HepG2 (cell line): ENCODE data around the gene DNAJC7. TPM values are rescaled to one million over a fixed set of nuclear protein-coding genes. Genes with fewer than 3 reads are reported as not detected.

ENCODE experiments used
- HDAC2 ChIP-seq: sonication (generic); formaldehyde crosslinking; IDR thresholded peaks from 2 replicates; pipeline ENCODE4 v1.4.0; 2020; ENCODE audit warnings: missing genetic modification reagents
- NR3C1 ChIP-seq: sonication (generic); formaldehyde crosslinking; IDR thresholded peaks from 2 replicates; pipeline ENCODE4 v1.4.0; 2020; ENCODE audit warnings: missing genetic modification reagents
- SRSF1 ChIP-seq: fragments of 200-400 bp; formaldehyde crosslinking; optimal IDR thresholded peaks from 2 replicates; pipeline ENCODE3; 2017; ENCODE audit warnings: mild to moderate bottlenecking, low read depth, low read length, moderate library complexity
- TBL1XR1 ChIP-seq: fragments of 150-350 bp; IDR thresholded peaks from 2 replicates; pipeline ENCODE4 v1.6.1; 2014; ENCODE audit warnings: borderline replicate concordance, low read length; ENCODE audit not compliant: partially characterized antibody
- ZNF17 ChIP-seq: sonication (generic); formaldehyde crosslinking; IDR thresholded peaks from 2 replicates; pipeline ENCODE4 v1.5.0; 2020; ENCODE audit warnings: mild to moderate bottlenecking, missing genetic modification reagents
- ZNF570 ChIP-seq: sonication (generic); formaldehyde crosslinking; IDR thresholded peaks from 2 replicates; pipeline ENCODE4 v1.4.0; 2020; ENCODE audit warnings: mild to moderate bottlenecking, missing genetic modification reagents, borderline replicate concordance
- ZNF670 ChIP-seq: sonication (generic); formaldehyde crosslinking; IDR thresholded peaks from 2 replicates; pipeline ENCODE4 v1.8.0; 2022; ENCODE audit warnings: mild to moderate bottlenecking, missing genetic modification reagents, borderline replicate concordance
- ZNF773 ChIP-seq: sonication (generic); formaldehyde crosslinking; IDR thresholded peaks from 2 replicates; pipeline ENCODE4 v1.4.0; 2020; ENCODE audit warnings: missing genetic modification reagents, borderline replicate concordance
- polyA plus RNA-seq, 8 experiments: library from polyadenylated mRNA; depleted of rRNA in 3 of 8; stranded (reverse) in 7 of 8; unstranded in 1 of 8; fragments of >200 nt; fragmentation: Illumina TruSeq in 4 of 8; extraction: Trizol in 4 of 8; gene quantifications; 2 replicates each; pipeline versions ENCODE4 v1.2.1 to v1.2.3, GENCODE V29; 2011 to 2016; ENCODE audit warnings: low read depth in 4 of 8, missing spikeins in 1 of 8, mixed read lengths in 1 of 8; ENCODE audit not compliant: insufficient read depth in 1 of 8
- total RNA-seq, 5 experiments: library from RNA; depleted of rRNA; stranded (reverse); fragments of >200 nt; fragmentation: Illumina TruSeq; extraction: Trizol; gene quantifications; 2 replicates each; pipeline ENCODE4 v1.2.3, GENCODE V29; 2016; ENCODE audit warnings: low read depth in 1 of 5
- TF ChIP-seq, protein P1 (sequence below): sonication (generic); formaldehyde crosslinking; IDR thresholded peaks from 2 replicates; pipeline ENCODE4 v1.4.0; 2020; ENCODE audit warnings: mild to moderate bottlenecking, missing genetic modification reagents
- TF ChIP-seq, protein P2 (sequence below): sonication (generic); formaldehyde crosslinking; conservative IDR thresholded peaks from 2 replicates; pipeline ENCODE4 v1.4.0; 2020; ENCODE audit warnings: missing genetic modification reagents
- TF ChIP-seq, protein P3 (sequence below): sonication (generic); formaldehyde crosslinking; IDR thresholded peaks from 2 replicates; pipeline ENCODE4 v1.4.0; 2020; ENCODE audit warnings: missing genetic modification reagents; ENCODE audit errors: not compliant biosample characterization
- TF ChIP-seq, protein P4 (sequence below): sonication (generic); formaldehyde crosslinking; IDR thresholded peaks from 2 replicates; pipeline ENCODE4 v1.4.0; 2020; ENCODE audit warnings: mild to moderate bottlenecking, missing genetic modification reagents
- TF ChIP-seq, protein P5 (sequence below): sonication (generic); formaldehyde crosslinking; IDR thresholded peaks from 2 replicates; pipeline ENCODE4 v1.4.0; 2020; ENCODE audit warnings: missing genetic modification reagents
- TF ChIP-seq, protein P6 (sequence below): IDR thresholded peaks from 2 replicates; pipeline ENCODE4 v1.6.1; 2016; ENCODE audit warnings: control low read depth
- TF ChIP-seq, protein P7 (sequence below): IDR thresholded peaks from 2 replicates; pipeline ENCODE4 v1.6.1; 2016; ENCODE audit warnings: low read depth

DNAJC7 gene
- total and polyA plus RNA-seq, 2 of the 13 experiments (the other 11 are each of a cell fraction or from before 2014, with no cell fraction given), result 47.7 to 132 TPM

DNA sequence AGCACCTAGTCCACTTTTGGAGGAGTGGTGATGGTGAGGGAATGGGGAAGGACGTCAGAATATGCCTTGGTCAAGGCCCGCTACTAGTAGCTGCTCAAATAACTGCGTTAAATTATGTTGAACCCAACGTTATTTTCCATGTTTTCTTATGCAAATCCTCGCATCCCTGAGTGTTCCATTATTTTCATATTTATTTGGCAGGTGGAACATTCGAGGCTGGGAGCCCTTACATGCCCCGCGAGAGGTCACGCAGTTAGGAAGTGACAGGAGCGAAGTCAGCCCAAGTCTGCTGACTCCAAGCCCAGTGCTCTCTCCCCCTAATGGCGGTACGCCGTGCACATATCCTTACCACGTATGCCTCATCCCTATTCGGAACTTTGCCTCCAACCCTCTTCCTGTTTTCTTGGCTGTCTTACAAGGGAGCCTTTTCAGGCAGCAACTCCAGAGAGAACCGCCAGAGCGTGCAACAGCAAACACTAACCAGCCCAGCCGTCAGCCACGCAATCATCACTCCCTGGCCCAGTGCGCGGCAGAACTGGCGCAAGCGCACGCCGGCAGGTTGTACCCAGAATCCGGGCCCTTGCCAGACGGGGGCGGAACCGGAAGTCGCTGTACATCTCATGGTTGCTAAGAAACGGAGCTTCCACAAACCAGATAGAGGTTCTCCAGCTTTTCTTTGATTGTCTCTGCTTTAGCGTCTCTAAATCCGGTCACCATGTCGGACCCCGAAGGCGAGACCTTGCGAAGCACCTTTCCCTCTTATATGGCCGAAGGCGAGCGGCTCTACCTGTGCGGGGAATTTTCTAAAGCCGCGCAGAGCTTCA is 87.0 kb downstream of the DNAJC7 start, which contains the start of gene ODAD4 (continued):
- TF ChIP-seq ZNF570 (CRISPR knock-in tag) (peak; percentile 77; the same call in 1 of the 2 replicates), HDAC2 (CRISPR knock-in tag) (peak; percentile 94), ZNF670 (CRISPR knock-in tag) (no peak), SRSF1 (peak; percentile 79), ZNF773 (CRISPR knock-in tag) (no peak), TBL1XR1 (no peak), NR3C1 (CRISPR knock-in tag) (no peak), ZNF17 (CRISPR knock-in tag) (no peak)
- TF ChIP-seq, protein P1, sequence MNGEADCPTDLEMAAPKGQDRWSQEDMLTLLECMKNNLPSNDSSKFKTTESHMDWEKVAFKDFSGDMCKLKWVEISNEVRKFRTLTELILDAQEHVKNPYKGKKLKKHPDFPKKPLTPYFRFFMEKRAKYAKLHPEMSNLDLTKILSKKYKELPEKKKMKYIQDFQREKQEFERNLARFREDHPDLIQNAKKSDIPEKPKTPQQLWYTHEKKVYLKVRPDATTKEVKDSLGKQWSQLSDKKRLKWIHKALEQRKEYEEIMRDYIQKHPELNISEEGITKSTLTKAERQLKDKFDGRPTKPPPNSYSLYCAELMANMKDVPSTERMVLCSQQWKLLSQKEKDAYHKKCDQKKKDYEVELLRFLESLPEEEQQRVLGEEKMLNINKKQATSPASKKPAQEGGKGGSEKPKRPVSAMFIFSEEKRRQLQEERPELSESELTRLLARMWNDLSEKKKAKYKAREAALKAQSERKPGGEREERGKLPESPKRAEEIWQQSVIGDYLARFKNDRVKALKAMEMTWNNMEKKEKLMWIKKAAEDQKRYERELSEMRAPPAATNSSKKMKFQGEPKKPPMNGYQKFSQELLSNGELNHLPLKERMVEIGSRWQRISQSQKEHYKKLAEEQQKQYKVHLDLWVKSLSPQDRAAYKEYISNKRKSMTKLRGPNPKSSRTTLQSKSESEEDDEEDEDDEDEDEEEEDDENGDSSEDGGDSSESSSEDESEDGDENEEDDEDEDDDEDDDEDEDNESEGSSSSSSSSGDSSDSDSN, result peak; percentile 69
- TF ChIP-seq, protein P2, sequence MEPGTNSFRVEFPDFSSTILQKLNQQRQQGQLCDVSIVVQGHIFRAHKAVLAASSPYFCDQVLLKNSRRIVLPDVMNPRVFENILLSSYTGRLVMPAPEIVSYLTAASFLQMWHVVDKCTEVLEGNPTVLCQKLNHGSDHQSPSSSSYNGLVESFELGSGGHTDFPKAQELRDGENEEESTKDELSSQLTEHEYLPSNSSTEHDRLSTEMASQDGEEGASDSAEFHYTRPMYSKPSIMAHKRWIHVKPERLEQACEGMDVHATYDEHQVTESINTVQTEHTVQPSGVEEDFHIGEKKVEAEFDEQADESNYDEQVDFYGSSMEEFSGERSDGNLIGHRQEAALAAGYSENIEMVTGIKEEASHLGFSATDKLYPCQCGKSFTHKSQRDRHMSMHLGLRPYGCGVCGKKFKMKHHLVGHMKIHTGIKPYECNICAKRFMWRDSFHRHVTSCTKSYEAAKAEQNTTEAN (CRISPR knock-in tag), result peak; percentile 93
- TF ChIP-seq, protein P3, sequence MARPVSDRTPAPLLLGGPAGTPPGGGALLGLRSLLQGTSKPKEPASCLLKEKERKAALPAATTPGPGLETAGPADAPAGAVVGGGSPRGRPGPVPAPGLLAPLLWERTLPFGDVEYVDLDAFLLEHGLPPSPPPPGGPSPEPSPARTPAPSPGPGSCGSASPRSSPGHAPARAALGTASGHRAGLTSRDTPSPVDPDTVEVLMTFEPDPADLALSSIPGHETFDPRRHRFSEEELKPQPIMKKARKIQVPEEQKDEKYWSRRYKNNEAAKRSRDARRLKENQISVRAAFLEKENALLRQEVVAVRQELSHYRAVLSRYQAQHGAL (CRISPR knock-in tag), result no peak
- TF ChIP-seq, protein P4, sequence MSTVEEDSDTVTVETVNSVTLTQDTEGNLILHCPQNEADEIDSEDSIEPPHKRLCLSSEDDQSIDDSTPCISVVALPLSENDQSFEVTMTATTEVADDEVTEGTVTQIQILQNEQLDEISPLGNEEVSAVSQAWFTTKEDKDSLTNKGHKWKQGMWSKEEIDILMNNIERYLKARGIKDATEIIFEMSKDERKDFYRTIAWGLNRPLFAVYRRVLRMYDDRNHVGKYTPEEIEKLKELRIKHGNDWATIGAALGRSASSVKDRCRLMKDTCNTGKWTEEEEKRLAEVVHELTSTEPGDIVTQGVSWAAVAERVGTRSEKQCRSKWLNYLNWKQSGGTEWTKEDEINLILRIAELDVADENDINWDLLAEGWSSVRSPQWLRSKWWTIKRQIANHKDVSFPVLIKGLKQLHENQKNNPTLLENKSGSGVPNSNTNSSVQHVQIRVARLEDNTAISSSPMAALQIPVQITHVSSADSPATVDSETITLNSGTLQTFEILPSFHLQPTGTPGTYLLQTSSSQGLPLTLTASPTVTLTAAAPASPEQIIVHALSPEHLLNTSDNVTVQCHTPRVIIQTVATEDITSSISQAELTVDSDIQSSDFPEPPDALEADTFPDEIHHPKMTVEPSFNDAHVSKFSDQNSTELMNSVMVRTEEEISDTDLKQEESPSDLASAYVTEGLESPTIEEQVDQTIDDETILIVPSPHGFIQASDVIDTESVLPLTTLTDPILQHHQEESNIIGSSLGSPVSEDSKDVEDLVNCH, result peak; percentile 99
- TF ChIP-seq, protein P5, sequence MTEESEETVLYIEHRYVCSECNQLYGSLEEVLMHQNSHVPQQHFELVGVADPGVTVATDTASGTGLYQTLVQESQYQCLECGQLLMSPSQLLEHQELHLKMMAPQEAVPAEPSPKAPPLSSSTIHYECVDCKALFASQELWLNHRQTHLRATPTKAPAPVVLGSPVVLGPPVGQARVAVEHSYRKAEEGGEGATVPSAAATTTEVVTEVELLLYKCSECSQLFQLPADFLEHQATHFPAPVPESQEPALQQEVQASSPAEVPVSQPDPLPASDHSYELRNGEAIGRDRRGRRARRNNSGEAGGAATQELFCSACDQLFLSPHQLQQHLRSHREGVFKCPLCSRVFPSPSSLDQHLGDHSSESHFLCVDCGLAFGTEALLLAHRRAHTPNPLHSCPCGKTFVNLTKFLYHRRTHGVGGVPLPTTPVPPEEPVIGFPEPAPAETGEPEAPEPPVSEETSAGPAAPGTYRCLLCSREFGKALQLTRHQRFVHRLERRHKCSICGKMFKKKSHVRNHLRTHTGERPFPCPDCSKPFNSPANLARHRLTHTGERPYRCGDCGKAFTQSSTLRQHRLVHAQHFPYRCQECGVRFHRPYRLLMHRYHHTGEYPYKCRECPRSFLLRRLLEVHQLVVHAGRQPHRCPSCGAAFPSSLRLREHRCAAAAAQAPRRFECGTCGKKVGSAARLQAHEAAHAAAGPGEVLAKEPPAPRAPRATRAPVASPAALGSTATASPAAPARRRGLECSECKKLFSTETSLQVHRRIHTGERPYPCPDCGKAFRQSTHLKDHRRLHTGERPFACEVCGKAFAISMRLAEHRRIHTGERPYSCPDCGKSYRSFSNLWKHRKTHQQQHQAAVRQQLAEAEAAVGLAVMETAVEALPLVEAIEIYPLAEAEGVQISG (CRISPR knock-in tag), result peak; percentile 91
- TF ChIP-seq, protein P6, sequence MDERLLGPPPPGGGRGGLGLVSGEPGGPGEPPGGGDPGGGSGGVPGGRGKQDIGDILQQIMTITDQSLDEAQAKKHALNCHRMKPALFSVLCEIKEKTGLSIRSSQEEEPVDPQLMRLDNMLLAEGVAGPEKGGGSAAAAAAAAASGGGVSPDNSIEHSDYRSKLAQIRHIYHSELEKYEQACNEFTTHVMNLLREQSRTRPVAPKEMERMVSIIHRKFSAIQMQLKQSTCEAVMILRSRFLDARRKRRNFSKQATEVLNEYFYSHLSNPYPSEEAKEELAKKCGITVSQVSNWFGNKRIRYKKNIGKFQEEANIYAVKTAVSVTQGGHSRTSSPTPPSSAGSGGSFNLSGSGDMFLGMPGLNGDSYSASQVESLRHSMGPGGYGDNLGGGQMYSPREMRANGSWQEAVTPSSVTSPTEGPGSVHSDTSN (CRISPR knock-in tag), result peak; percentile 65
- TF ChIP-seq, protein P7, sequence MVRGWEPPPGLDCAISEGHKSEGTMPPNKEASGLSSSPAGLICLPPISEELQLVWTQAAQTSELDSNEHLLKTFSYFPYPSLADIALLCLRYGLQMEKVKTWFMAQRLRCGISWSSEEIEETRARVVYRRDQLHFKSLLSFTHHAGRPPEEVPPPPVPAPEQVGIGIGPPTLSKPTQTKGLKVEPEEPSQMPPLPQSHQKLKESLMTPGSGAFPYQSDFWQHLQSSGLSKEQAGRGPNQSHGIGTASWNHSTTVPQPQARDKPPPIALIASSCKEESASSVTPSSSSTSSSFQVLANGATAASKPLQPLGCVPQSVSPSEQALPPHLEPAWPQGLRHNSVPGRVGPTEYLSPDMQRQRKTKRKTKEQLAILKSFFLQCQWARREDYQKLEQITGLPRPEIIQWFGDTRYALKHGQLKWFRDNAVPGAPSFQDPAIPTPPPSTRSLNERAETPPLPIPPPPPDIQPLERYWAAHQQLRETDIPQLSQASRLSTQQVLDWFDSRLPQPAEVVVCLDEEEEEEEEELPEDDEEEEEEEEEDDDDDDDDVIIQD (CRISPR knock-in tag), result peak; percentile 53; the same call in 1 of the 2 replicates
